DOHH2 (cell line): Measurements from ENCODE around the gene TES.

Experiments used
- EZH2phosphoT487 ChIP-seq: fragments of 200-600 bp; sonication (generic); IDR thresholded peaks from 2 replicates; pipeline ENCODE4 v1.6.1; 2017; ENCODE audit warnings: borderline replicate concordance, mild to moderate bottlenecking, antibody characterized with exemption, low read length, moderate library complexity, mixed read lengths
- TF ChIP-seq, protein P1 (sequence below): fragments of 200-600 bp; sonication (generic); IDR thresholded peaks from one replicate; pipeline ENCODE4 v1.5.1; 2014; ENCODE audit warnings: antibody characterized with exemption, mild to moderate bottlenecking, low read depth, low read length; ENCODE audit not compliant: poor library complexity, severe bottlenecking

DNA sequence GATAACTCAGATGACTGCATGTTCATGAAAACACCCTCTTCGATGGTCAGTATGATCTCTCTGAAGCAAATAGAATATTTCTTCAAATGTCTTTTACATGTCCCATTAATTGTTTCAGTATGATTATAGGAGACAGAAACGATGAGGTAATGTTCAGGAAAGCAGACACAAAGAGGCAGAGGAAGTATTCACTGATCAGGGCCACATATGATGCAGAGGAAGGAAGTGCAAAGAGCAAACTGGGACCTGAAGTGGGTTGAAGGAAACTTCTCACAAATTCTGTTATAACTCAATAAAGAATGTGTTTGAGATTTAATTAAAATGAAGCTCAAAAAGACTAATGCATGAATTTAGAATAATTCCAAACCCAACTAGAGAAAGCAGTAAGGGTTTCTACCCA lies 70.5 kb downstream of the TES start:
- TF ChIP-seq, protein P1, sequence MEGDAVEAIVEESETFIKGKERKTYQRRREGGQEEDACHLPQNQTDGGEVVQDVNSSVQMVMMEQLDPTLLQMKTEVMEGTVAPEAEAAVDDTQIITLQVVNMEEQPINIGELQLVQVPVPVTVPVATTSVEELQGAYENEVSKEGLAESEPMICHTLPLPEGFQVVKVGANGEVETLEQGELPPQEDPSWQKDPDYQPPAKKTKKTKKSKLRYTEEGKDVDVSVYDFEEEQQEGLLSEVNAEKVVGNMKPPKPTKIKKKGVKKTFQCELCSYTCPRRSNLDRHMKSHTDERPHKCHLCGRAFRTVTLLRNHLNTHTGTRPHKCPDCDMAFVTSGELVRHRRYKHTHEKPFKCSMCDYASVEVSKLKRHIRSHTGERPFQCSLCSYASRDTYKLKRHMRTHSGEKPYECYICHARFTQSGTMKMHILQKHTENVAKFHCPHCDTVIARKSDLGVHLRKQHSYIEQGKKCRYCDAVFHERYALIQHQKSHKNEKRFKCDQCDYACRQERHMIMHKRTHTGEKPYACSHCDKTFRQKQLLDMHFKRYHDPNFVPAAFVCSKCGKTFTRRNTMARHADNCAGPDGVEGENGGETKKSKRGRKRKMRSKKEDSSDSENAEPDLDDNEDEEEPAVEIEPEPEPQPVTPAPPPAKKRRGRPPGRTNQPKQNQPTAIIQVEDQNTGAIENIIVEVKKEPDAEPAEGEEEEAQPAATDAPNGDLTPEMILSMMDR, result no peak
- no peak for TF ChIP-seq EZH2phosphoT487
